Activated B cell treated with CpG ODN at 0.5 μM for 24 hours (primary cell): ENCODE results near the gene CPNE4. TPM values are rescaled to one million over a fixed set of nuclear protein-coding genes. Genes with fewer than 3 reads are reported as not detected.

Experiments used
- ATAC-seq: fragments of 200-7000 bp; cut with Tn5 transposase; one replicate; pipeline ENCODE4 v1.10.0; 2021; ENCODE audit warnings: low read depth, mild to moderate bottlenecking, moderate library complexity
- CTCF ChIA-PET: fragments of 350-600 bp; sonication (Branson Sonifier 250); formaldehyde crosslinking; loops from one replicate; lab custom pipeline; 2021; ENCODE audit warnings: antibody characterized with exemption; lab: Charles Lee
- POLR2A ChIA-PET: fragments of 350-600 bp; sonication (Branson Sonifier 250); formaldehyde crosslinking; loops from one replicate; lab custom pipeline; 2021; ENCODE audit warnings: antibody characterized with exemption; lab: Charles Lee
- DNase-seq: peaks from one replicate; pipeline ENCODE4 v3.0.0; 2022
- H3K27ac Mint-ChIP-seq: one replicate; pipeline ENCODE4 v1.8.0; 2020; ENCODE audit warnings: mixed read lengths
- H3K27me3 Mint-ChIP-seq: one replicate; pipeline ENCODE4 v1.8.0; 2021; ENCODE audit warnings: mixed read lengths
- H3K36me3 Mint-ChIP-seq: one replicate; pipeline ENCODE4 v1.8.0; 2021; ENCODE audit warnings: low read depth, mixed read lengths
- H3K4me1 Mint-ChIP-seq: one replicate; pipeline ENCODE4 v1.8.0; 2021; ENCODE audit warnings: mixed read lengths
- H3K4me3 Mint-ChIP-seq: one replicate; pipeline ENCODE4 v1.8.0; 2020; ENCODE audit warnings: mild to moderate bottlenecking, mixed read lengths
- H3K9me3 Mint-ChIP-seq: one replicate; pipeline ENCODE4 v1.8.0; 2020; ENCODE audit warnings: mixed read lengths
- CTCF ChIP-seq: fragments of 200-600 bp; IDR thresholded peaks from one replicate; pipeline ENCODE4 v1.8.0; 2022; ENCODE audit warnings: antibody characterized with exemption, mild to moderate bottlenecking
- intact Hi-C: fragments of 100-400 bp; cut with micrococcal nuclease; formaldehyde crosslinking; loops from one replicate; pipeline ENCODE4 v1.15.1; 2024
- total RNA-seq: library from RNA; stranded (reverse); gene quantifications from 2 replicates; pipeline ENCODE4 v1.2.3, GENCODE V29; 2022

CPNE4 gene
- total RNA-seq, 1 donor from 2014 or later: not detected

GRCh38 chr3:131796111-131796510 is 238.7 kb downstream of the CPNE4 start:
- DNase-seq (no peak), ATAC-seq (no peak)
- no peaks in the 10 kb centered on the region for H3K36me3 Mint-ChIP-seq
- intact Hi-C loops: no loop called here
- H3K4me1 Mint-ChIP-seq: peaks cover 15% of the 10 kb centered on the region
- H3K9me3 Mint-ChIP-seq: no peaks in the 10 kb centered on the region
- H3K4me3 Mint-ChIP-seq: no peak overlapping the region
- no peak overlapping the region for H3K27ac Mint-ChIP-seq
- no peak for TF ChIP-seq CTCF
- CTCF ChIA-PET: interaction anchor here (0.8 to 1.9 kb wide), 6 partner anchors 8 to 603 kb away, joined by 3 to 7 read pairs (median 4); no protein-coding TSS in a partner anchor
- peaks cover 18% of the 10 kb centered on the region for H3K27me3 Mint-ChIP-seq
- POLR2A ChIA-PET: interaction anchor here (0.7 kb wide), 1 partner anchor 1040 kb away, joined by 3 read pairs; no protein-coding TSS in a partner anchor

DNA sequence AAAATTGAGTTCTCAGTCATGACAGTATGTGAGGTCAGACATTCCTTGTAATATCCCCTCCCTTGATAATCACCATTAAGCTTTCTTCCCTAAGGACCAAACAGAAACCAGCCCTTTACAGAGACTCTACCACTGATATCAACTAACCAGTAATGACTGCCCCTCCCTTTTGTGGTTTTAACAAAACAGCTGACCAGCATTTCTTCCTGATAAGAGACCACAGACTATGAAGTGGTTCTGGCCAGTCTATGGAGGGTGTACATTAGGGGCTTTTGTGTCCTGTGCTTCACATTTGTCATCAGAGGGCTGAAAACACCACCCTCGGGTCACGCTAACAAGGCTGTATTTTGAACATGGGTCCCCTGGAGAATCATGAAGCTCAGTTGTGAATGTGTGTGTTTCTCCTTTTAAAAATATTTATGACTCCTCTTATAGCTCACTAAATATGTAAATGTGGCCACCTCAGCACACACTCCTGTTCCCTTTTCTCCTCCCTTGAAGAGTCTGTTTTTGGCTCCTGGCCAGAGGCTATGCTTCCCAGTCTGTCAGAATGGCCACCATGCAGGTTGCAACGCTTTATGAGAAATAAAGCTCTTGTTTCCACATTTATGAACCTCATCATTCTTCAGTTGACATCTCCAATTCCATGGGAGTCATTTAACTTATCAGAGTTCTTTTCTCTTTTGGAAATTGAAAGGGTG is 239.3 kb downstream of the CPNE4 start:
- no peak for TF ChIP-seq CTCF
- H3K4me3 Mint-ChIP-seq: no peak overlapping the region
- ATAC-seq: no peak
- no peak overlapping the region for H3K27ac Mint-ChIP-seq
- H3K9me3 Mint-ChIP-seq: no peaks in the 10 kb centered on the region
- no peaks in the 10 kb centered on the region for H3K36me3 Mint-ChIP-seq
- intact Hi-C loops: loop anchor here (2.0 kb wide), 1 partner anchor 547 kb away; no protein-coding TSS in a partner anchor
- CTCF ChIA-PET: interaction anchor here (0.7 to 2.4 kb wide), 10 partner anchors 9 to 763 kb away, joined by 3 to 9 read pairs (median 4); no protein-coding TSS in a partner anchor
- DNase-seq: no peak
- POLR2A ChIA-PET: no interaction called here
- H3K27me3 Mint-ChIP-seq: peaks cover 18% of the 10 kb centered on the region
- peaks cover 15% of the 10 kb centered on the region for H3K4me1 Mint-ChIP-seq

- TF ChIP-seq CTCF: no peak
- intact Hi-C loops: loop anchor here (1.0 to 2.0 kb wide), 3 partner anchors 385 to 762 kb away; no protein-coding TSS in a partner anchor
- Mint-ChIP-seq H3K27me3 (peaks cover 14% of the 10 kb centered on the region), H3K9me3 (no peaks in the 10 kb centered on the region), H3K4me3 (no peak overlapping the region), H3K4me1 (peaks cover 15% of the 10 kb centered on the region), H3K36me3 (no peaks in the 10 kb centered on the region), H3K27ac (no peak overlapping the region)
- POLR2A ChIA-PET: no interaction called here
- DNase-seq: no peak
- ATAC-seq: peak; percentile 66
- CTCF ChIA-PET: interaction anchor here (0.7 to 2.4 kb wide), 7 partner anchors 10 to 763 kb away, joined by 3 to 9 read pairs (median 4); no protein-coding TSS in a partner anchor
These were observed 239.9 kb downstream of the CPNE4 start for GRCh38 chr3:131794766-131795388.

- POLR2A ChIA-PET: no interaction called here
- CTCF ChIA-PET: interaction anchor here (0.7 to 2.4 kb wide), 4 partner anchors 24 to 1229 kb away, joined by 3 to 9 read pairs (median 6); no protein-coding TSS in a partner anchor
- no peak for TF ChIP-seq CTCF
- H3K36me3 Mint-ChIP-seq: no peaks in the 10 kb centered on the region
- peaks cover 14% of the 10 kb centered on the region for H3K27me3 Mint-ChIP-seq
- H3K27ac Mint-ChIP-seq: no peak overlapping the region
- no peaks in the 10 kb centered on the region for H3K9me3 Mint-ChIP-seq
- intact Hi-C loops: loop anchor here (1.0 to 2.0 kb wide), 3 partner anchors 386 to 761 kb away; no protein-coding TSS in a partner anchor
- H3K4me1 Mint-ChIP-seq: peaks cover 15% of the 10 kb centered on the region
- no peak overlapping the region for H3K4me3 Mint-ChIP-seq
- DNase-seq (no peak), ATAC-seq (no peak)
These were observed 240.9 kb downstream of the CPNE4 start for GRCh38 chr3:131793870-131794269.

DNA sequence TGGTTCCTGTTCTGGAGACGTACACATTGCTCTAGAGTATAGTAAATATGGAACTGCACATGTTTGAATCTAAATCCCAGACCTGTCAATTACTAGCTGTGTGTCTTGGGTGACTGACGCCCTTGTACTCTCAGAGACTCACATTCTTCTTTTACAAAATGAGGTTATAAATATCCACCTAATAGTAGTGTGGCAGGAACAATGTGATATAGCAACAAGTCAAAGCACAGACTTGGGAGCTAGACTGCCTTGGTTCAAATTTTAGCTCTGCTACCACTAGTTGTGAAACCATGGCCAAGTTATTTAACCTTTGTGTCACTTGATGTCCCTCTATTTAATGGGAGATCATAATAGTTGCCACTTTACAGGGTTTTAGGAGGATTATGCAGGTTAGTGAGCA is 245.6 kb downstream of the CPNE4 start:
- DNase-seq (no peak), ATAC-seq (no peak)
- H3K4me1 Mint-ChIP-seq: no peaks in the 10 kb centered on the region
- POLR2A ChIA-PET: no interaction called here
- H3K4me3 Mint-ChIP-seq: no peak overlapping the region
- no peak for TF ChIP-seq CTCF
- no peaks in the 10 kb centered on the region for H3K9me3 Mint-ChIP-seq
- H3K27me3 Mint-ChIP-seq: peaks cover 4% of the 10 kb centered on the region
- CTCF ChIA-PET: no interaction called here
- intact Hi-C loops: no loop called here
- no peak overlapping the region for H3K27ac Mint-ChIP-seq
- H3K36me3 Mint-ChIP-seq: no peaks in the 10 kb centered on the region
